DOHH2 (cell line): Measurements from ENCODE around the gene ALOX15B.

Experiments used
- H3F3A ChIP-seq: fragments of 200-600 bp; sonication (generic), shearing (Covaris generic); 2 replicates; pipeline ENCODE4 v1.6.0; 2016; ENCODE audit warnings: antibody characterized with exemption, mild to moderate bottlenecking; ENCODE audit not compliant: control insufficient read depth, insufficient read depth
- H3K27ac ChIP-seq: fragments of 200-600 bp; sonication (generic); 2 replicates; pipeline ENCODE4 v1.5.1; 2014; ENCODE audit warnings: low read depth, mild to moderate bottlenecking, low read length, moderate library complexity
- H3K27me3 ChIP-seq: fragments of 200-600 bp; sonication (generic); 2 replicates; pipeline ENCODE4 v1.6.1; 2014; ENCODE audit warnings: mild to moderate bottlenecking, low read length, mixed read lengths; ENCODE audit not compliant: control insufficient read depth
- H3K36me3 ChIP-seq: fragments of 200-600 bp; sonication (generic); 2 replicates; pipeline ENCODE4 v1.6.1; 2014; ENCODE audit warnings: mild to moderate bottlenecking, low read length, moderate library complexity, mixed read lengths; ENCODE audit not compliant: control insufficient read depth
- H3K4me1 ChIP-seq: fragments of 200-600 bp; sonication (generic); 2 replicates; pipeline ENCODE4 v1.6.1; 2014; ENCODE audit warnings: mild to moderate bottlenecking, low read length, mixed read lengths; ENCODE audit not compliant: control insufficient read depth
- H3K4me2 ChIP-seq: fragments of 200-600 bp; sonication (generic); 2 replicates; pipeline ENCODE4 v1.6.0; 2014; ENCODE audit warnings: mild to moderate bottlenecking, low read length, moderate library complexity
- H3K4me3 ChIP-seq: fragments of 200-600 bp; sonication (generic); 2 replicates; pipeline ENCODE4 v1.5.1; 2014; ENCODE audit warnings: mild to moderate bottlenecking, low read length, mixed read lengths
- H3K79me2 ChIP-seq: fragments of 200-600 bp; sonication (generic); 2 replicates; pipeline ENCODE4 v1.6.1; 2014; ENCODE audit warnings: mild to moderate bottlenecking, low read length, mixed read lengths; ENCODE audit not compliant: control insufficient read depth
- H3K9me2 ChIP-seq: fragments of 200-600 bp; sonication (generic); replicated peaks from 2 replicates; pipeline ENCODE4 v1.6.1; 2014; ENCODE audit warnings: mild to moderate bottlenecking, low read length, mixed read lengths; ENCODE audit not compliant: control insufficient read depth
- H3K9me3 ChIP-seq: fragments of 200-600 bp; sonication (generic); 2 replicates; pipeline ENCODE4 v1.6.1; 2014; ENCODE audit warnings: antibody characterized with exemption, low read length, mixed read lengths; ENCODE audit not compliant: control insufficient read depth, insufficient read depth
- H4K20me1 ChIP-seq: fragments of 200-600 bp; sonication (generic); 2 replicates; pipeline ENCODE4 v1.6.0; 2014; ENCODE audit warnings: low read depth, mild to moderate bottlenecking, antibody characterized with exemption, low read length, moderate library complexity; ENCODE audit not compliant: control insufficient read depth, insufficient read depth
- CTCF ChIP-seq: fragments of 200-600 bp; sonication (generic); IDR thresholded peaks from one replicate; pipeline ENCODE4 v1.5.1; 2014; ENCODE audit warnings: antibody characterized with exemption, mild to moderate bottlenecking, low read depth, low read length; ENCODE audit not compliant: poor library complexity, severe bottlenecking
- EZH2phosphoT487 ChIP-seq: fragments of 200-600 bp; sonication (generic); IDR thresholded peaks from 2 replicates; pipeline ENCODE4 v1.6.1; 2017; ENCODE audit warnings: borderline replicate concordance, mild to moderate bottlenecking, antibody characterized with exemption, low read length, moderate library complexity, mixed read lengths

The ALOX15B gene, protein sequence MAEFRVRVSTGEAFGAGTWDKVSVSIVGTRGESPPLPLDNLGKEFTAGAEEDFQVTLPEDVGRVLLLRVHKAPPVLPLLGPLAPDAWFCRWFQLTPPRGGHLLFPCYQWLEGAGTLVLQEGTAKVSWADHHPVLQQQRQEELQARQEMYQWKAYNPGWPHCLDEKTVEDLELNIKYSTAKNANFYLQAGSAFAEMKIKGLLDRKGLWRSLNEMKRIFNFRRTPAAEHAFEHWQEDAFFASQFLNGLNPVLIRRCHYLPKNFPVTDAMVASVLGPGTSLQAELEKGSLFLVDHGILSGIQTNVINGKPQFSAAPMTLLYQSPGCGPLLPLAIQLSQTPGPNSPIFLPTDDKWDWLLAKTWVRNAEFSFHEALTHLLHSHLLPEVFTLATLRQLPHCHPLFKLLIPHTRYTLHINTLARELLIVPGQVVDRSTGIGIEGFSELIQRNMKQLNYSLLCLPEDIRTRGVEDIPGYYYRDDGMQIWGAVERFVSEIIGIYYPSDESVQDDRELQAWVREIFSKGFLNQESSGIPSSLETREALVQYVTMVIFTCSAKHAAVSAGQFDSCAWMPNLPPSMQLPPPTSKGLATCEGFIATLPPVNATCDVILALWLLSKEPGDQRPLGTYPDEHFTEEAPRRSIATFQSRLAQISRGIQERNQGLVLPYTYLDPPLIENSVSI

DNA sequence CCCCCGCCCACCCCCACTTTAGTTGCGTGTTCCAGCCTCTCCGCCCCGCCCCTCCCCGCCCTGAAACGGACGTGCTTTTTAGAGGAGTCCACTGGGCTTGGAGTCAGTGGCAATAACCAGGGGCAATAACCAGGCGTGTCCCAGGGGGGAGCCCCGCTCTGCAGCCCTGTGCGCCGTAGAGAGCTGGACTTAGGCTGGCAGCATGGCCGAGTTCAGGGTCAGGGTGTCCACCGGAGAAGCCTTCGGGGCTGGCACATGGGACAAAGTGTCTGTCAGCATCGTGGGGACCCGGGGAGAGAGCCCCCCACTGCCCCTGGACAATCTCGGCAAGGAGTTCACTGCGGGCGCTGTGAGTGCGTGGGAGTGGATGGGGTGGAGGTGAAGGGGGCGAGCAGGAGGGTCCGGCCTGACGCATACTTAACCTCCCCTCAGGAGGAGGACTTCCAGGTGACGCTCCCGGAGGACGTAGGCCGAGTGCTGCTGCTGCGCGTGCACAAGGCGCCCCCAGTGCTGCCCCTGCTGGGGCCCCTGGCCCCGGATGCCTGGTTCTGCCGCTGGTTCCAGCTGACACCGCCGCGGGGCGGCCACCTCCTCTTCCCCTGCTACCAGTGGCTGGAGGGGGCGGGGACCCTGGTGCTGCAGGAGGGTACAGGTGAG lies at the start of gene ALOX15B:
ALOX15B (plus strand) TSS at position 106 of the 657 bp plus-strand sequence; CDS start at position 203, 97 bp downstream.
- no peaks in the 10 kb centered on the region for H3K9me3 ChIP-seq
- H3K27me3 ChIP-seq: peaks cover 6% of the 10 kb centered on the region
- no peak within 1 kb of the TSS for H3K4me3 ChIP-seq
- no peak within 1 kb of the TSS for H3K27ac ChIP-seq
- H3K36me3 ChIP-seq: no peaks in the 10 kb centered on the region
- no peaks in the 10 kb centered on the region for H3K79me2 ChIP-seq
- H4K20me1 ChIP-seq: no peaks in the 10 kb centered on the region
- no peaks in the 10 kb centered on the region for H3K9me2 ChIP-seq
- H3K4me2 ChIP-seq: no peak within 1 kb of the TSS
- TF ChIP-seq EZH2phosphoT487 (no peak), CTCF (no peak)
- no peaks in the 10 kb centered on the region for H3F3A ChIP-seq
- H3K4me1 ChIP-seq: no peaks in the 10 kb centered on the region

DNA sequence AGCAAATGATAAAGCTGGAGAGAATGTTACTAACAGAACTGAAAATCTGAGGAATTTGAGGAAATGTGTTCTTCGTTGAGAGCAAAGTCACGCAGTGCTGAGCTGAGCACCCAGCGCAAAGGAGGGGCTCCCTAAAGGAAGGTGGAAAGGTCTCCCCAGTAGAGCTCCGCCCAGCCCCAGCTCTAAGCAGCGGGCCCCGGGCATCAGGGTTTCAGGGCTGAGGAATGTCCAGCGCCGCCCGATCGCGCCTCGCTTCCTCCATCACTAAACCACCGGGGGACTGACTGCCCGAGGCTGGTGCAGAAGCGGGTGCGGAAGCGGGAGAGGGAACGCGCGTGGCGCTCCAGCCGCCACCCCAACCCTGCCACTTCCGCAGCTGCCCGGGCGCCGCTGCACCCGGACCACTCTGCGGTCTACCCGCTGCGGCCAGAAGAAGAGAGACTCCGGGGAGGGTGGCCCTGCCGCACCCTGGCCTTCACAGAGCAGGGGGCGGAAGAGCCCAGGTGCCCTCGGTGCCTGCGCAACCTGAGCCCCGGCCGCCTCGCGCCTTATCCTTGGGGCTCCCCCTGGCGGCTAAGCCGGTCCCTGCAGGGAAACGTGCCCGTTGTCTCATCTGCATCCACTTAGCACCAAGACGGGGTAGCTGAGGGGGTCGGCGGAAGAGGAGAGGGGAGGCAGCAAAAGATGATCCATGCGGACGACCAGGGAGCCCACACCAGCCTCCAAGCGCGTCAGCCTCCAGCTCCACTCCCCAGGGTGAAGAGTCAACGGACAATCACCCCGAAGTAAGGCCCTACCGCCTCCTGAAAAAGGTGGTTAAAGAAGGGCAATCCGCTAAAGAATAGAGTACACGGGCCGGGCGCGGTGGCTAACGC lies 48.8 kb upstream of the ALOX15B start:
- peak overlapping the region; percentile 28 for H3K27ac ChIP-seq
- no peaks in the 10 kb centered on the region for H3K36me3 ChIP-seq
- peak overlapping the region; percentile 77 for H3K4me3 ChIP-seq
- peak overlapping the region; percentile 80 for H3K4me2 ChIP-seq
- TF ChIP-seq EZH2phosphoT487 (no peak), CTCF (peak; percentile 95)
- H3K9me3 ChIP-seq: no peaks in the 10 kb centered on the region
- peaks cover 25% of the 10 kb centered on the region for H3K4me1 ChIP-seq
- no peaks in the 10 kb centered on the region for H3K9me2 ChIP-seq
- peaks cover 4% of the 10 kb centered on the region for H3F3A ChIP-seq
- H4K20me1 ChIP-seq: no peaks in the 10 kb centered on the region
- no peaks in the 10 kb centered on the region for H3K79me2 ChIP-seq
- H3K27me3 ChIP-seq: peaks cover 23% of the 10 kb centered on the region

DNA sequence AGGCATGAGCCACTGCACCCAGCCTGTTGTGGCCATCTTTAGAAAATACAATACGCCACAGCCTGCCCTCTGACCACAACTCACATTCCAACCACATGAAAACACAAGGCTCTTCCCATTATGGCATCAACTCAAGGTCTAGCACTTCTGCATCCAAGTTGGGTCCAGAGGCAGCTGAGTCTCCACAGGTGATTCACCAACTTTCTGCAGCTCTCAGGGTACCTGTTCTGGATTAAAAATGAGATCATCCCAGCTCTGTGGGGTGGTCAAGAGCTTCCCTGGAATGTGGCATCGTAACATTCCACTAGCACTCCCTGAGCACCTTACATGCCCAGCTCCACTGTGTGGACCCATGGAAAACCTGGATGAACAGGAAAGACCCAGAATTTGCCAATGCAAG lies 46.3 kb upstream of the ALOX15B start:
- Histone ChIP-seq H3K9me3 (no peaks in the 10 kb centered on the region), H3K4me2 (no peak overlapping the region), H3K27ac (no peak overlapping the region), H3K79me2 (no peaks in the 10 kb centered on the region), H3K36me3 (no peaks in the 10 kb centered on the region), H4K20me1 (no peaks in the 10 kb centered on the region), H3K4me3 (no peak overlapping the region), H3K27me3 (peaks cover 5% of the 10 kb centered on the region), H3K9me2 (no peaks in the 10 kb centered on the region), H3F3A (peaks cover 10% of the 10 kb centered on the region), H3K4me1 (peaks cover 31% of the 10 kb centered on the region)
- TF ChIP-seq EZH2phosphoT487: no peak
- TF ChIP-seq CTCF: no peak
